Medulla oblongata (tissue), 1 donor: Measurements from ENCODE around the gene RNF5.
"Not testable (repeated sequence)": the region's sequence is repeated elsewhere in the genome, so short reads cannot be mapped to it uniquely, and the experiment has no call there.

Source experiments
- DNase-seq: peaks from one replicate; pipeline ENCODE4 v3.0.0-alpha.2; 2015; ENCODE audit errors: extremely low spot score

Gene RNF5

DNA sequence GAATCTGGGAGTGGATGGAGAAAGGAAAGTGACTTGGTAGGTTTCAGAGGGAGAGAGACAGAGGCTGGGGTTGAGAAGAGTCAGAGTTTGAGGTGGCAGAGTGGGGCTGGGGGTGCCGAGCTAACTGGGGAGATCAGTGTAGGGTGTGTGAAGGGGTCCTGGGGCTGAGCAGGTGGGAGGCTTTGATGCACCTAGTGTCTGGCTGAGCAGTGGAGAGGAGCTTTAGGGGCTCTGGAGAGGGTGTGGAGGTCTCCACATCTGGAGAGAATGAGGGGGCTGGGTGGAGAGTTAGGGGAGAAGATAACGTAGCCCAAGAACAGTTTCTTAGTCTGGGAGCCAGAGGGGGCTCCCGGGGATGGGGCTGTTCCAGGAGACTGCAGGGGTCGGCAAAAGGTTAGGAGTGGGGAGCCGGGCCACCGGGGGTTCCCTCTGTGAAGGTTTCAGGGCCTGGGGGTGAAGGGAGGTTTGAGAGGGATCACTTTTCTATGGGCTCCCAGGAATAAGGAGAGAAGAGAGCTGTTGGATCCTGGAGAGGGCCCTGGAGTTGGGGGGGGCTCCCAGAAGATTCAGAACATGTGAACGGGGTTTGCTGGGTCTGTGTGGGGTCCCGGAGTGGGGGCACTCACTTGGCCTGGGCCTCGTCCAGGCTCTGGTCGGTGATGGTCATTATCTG is 11.0 kb downstream of the RNF5 start:
- DNase-seq: no peak

DNA sequence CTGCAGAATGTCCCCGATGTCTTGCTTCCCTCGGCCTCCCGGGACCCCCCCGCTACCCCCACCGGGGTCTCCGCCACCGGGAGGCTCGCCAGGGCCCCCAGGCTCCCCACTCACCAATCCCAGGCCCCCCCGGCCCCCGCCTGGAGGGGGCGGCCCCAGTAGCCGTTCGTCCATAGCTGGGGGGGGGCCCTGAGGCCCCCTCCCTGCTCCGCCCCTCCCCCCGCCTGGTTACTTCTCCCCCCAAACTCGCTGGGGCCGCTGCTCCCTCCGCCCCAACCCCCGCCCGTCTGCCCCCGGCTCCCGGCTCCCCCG is 11.5 kb downstream of the RNF5 start:
- DNase-seq: no peak

DNA sequence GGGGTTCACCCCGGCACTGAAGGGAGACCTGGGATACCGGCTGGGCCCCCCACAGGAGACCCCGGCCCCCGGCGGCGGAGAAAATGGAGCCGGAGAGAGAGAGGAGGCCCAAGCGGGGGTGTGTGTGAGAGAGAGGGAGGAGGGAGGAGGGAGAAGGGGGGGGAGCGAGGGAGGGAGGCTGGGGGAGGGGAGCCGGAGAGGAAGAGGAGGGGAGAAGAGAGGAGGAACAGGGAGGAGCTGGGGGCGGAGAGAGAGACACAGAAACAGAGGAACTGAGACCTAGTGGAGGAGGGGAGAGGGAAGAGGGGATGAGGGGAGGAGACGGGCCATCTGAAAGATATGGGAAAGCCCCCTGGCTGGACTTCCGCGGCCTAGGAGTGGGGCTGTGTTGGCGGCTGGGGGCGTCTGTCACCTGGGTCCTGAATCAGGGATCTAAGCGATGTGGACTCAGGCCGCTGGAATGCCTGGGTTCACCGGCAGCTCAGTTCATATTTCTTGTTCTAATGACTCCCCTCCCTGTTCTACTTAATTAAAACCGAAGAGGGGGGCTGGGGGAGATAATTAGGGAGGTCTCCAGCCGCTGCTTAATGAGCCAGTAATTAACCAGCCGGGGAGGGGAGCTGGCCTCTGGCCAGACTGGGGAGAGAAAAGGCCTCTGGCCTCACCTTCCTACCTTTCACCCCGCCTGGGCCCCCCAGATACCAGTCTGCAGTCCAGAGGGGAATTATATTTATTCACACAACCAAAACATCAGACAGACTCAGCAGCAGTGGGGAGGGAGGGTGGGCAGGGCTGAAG is 12.0 kb downstream of the RNF5 start, which contains the start of gene PBX2:
Gene PBX2, minus strand, starts transcription at position 149 of the 798 bp plus-strand sequence. CDS start 287 bp downstream, outside the sequence.
- peak; percentile 96 for DNase-seq

DNA sequence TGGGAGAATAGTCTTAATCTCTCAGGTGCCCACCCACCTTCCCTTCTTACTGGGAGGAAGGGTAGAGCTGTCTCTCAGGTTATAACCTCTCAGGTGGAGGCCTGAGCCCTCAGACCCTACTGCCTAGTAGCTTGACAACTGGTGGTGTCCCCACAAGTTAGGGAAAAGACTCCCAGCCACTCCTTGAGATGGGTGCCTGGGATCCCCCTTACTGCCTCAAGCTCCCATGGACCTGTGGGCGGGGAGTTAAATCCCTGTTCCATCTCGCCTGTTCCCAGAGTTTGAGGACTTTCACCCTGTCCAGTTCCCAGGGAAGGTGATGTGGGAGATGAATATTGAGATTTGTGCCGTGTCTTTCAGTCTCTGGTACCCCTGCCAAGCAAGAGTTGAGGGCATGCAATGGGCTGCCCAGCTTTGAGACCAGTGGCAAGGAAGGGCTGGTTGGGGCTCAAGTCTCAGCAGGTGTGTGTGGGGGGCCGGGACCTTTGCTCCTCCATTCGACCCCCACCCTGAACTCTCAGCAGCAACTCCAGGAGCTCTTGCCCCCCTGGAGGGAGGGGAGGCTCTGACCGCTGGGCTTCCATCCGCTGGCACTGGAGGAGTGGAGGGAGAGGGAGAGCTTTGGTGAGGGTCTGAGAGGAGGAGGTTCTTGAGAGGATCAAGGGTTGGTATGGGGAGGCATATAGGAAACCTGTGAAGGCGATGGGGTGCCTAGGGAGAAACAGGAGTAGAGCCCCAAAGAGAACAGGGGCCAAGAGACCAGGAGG is 12.9 kb downstream of the RNF5 start:
- DNase-seq: no peak

DNA sequence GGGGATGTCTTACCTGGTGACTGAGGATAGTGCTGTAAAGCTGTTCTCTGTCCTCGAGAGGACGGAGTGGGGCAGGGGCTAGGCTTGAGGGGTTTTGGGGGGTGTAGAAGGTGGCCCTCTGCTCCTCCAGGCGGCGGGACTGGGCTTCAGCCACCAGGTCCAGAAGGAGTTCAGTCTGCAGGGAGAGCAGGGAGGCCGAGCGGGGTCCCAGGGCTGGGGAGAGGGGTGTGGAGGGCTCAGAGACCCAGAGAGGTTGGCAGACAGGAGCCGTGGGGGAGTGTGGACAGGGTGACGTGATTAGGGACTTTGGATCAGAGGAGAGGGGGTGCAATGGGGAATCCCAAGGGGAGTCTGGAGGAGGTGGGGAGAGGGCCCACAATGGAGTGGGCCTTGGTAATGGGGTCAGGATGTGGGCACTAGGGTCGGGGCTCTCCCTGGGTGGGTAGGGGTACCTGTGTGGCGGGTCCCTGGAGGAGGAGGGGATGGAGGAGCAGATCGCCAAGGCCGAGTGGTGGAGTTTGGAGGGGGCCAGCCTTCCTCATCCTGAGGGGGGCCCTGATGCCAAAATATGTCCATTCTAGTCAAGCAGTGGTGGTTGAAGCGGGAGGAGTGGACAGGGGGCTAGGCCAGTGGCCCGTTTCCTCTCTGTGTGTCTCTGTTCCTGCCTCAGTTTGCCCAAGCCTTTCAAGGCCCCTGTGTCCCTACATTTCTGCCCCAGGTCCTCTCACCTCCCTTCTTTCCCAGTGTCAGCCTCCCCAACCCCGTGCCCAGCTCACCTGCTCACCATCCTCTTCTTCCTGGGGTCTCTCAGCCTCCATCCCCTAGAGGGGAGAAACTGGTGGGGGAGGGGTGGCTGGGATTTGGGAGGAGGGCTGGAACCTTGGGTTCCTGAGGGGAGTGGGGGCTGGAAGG is 13.7 kb downstream of the RNF5 start:
- DNase-seq: no peak

DNA sequence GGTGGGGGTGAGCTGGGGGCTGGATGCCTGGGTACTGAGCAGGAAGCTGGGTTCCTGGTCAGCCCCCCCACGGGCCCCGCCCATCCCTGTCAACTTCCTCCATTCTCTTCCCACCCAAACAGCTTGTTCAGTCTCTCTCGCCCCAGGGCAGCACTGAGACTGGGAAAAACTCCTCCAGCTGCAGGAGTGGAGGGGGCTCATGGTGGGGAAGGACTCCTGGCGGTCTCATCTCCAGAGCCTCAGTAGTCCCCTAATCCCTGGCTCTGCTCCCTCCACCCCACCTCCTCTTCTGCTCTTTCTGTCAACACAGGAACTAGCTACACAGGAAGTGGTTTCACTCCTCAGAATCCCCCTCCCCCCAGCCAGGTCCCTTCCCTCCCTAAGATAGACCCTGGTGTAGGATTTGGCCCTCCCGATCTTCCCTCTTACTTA is 14.4 kb downstream of the RNF5 start, which contains the start of gene GPSM3:
Gene GPSM3, minus strand, starts transcription at position 36 of the 432 bp plus-strand sequence. CDS start 130 bp downstream, outside the sequence.
- peak; percentile 48 for DNase-seq

DNA sequence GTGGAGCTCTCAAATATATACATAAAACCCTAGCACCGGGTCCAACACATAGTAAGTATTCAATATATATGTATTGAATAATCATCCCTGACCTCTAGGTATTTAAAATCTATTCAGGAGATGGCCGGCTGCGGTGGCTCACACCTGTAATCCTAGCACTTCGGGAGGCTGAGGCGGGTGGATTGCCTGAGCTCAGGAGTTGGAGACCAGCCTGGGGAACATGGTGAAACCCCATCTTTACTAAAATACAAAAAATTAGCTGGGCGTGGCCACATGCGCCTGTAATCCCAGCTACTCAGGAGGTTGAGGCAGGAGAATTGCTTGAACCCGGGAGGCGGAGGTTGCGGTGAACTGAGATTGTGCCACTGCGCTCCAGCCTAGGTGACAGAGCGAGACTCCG is 14.9 kb downstream of the RNF5 start:
- not testable (repeated sequence) for DNase-seq

DNA sequence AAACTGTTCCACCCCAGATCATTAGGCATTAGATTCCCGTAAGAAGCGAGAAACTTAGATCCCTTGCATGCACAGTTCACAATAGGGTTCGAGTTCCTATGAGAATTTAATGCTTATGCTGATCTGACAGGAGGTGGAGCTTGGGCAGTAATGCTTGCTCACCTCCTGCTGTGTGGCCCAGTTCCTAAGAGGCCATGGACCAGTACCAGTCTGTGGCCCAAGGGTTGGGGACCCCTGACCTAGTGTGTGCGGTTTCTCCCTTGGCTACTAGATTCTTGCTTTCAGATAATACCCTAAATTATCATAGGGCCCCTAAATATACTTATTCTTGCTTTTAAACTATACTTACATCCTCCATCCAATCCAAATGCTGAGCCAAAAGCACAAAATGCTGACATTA is 16.2 kb downstream of the RNF5 start:
- no peak for DNase-seq

DNA sequence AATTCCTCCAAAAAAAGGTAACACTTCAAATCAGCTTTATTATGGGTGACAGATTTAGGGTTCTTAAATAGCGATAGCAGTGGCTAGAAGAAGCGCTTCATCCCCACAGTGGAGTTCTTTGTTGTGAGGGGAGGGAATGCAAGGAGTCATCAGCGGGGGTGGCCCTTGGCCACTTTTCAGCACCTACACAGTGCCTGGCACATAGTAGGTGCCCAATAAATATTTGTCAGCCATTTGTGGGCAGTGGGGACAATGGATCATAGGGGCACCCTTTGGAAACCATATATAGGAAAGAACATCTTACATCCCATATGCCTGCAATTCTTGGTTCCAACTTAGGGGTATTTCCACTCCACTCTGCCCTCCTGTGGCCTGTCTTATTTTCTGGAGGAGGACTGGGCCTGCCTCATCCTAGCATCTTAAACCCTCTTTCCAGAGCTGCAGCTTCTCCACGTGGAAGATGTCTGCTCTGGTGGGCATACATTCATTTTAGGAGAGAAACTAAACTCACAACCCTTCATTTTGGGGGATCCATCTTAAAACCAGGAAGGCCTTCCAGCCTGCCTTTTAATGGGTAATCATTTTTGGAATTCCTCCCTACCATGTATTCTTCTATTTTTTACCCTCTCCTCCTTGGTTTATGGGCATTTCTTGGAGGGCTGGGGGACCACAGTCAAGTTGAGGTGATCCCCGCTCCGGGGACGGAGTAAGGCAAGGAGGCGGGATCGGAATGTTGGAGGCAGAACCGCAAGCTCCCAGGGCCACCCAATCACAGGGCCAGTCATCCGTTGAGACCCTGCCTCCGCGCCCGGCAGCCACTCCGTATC is 16.8 kb downstream of the RNF5 start:
- peak; percentile 80 for DNase-seq

DNA sequence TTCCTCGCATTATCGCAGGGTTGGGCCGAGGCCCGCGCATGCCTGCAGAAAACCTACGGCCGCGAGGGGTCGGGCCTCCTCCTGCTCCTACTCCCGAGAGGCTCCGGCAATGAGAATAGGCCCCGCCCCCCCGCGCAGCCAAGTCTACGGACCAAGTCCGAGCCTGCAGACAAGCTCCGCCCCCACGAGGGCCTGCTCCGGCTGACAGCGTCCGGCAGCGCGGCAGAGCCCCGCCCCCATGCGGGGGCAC is 17.4 kb downstream of the RNF5 start:
- DNase-seq: peak; percentile 100

DNA sequence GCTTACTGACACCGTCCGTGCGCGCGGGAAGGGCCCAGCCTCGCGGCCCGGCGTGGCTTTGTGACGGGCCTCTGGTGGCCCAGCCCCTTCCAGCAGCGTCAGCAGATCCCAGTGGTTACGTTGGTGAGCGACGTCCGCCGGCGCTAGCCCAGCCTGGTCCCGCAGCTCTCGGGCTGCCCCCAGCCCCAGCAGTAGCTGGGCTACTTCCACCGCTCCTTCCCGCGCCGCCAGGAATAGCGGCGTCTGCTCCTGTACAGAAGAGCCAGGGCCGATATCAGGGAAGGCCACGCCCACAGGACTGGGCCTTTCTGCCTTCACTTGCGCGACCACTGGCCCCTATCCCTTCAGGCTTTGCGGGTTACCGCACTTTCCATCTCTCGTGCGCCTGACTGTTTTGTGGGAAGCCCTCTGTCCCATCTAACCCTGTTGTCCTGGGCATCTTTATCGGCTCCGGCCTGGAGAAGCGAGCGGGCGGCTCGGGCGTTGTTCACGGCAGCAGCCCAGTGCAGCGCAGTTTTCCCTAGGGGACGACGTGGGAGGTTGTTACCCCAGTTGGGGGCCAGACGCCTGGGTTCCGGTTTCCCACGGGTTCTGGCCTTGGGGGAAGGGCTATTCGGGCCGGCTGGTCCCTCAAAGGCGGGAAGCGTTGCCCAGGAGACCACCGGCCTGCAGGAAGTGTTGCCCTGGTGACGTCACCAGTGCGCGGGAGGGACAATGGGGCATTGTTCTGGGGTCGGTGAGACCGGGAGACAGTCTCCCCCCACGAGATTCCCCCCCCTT is 17.9 kb downstream of the RNF5 start:
- peak; percentile 97 for DNase-seq

DNA sequence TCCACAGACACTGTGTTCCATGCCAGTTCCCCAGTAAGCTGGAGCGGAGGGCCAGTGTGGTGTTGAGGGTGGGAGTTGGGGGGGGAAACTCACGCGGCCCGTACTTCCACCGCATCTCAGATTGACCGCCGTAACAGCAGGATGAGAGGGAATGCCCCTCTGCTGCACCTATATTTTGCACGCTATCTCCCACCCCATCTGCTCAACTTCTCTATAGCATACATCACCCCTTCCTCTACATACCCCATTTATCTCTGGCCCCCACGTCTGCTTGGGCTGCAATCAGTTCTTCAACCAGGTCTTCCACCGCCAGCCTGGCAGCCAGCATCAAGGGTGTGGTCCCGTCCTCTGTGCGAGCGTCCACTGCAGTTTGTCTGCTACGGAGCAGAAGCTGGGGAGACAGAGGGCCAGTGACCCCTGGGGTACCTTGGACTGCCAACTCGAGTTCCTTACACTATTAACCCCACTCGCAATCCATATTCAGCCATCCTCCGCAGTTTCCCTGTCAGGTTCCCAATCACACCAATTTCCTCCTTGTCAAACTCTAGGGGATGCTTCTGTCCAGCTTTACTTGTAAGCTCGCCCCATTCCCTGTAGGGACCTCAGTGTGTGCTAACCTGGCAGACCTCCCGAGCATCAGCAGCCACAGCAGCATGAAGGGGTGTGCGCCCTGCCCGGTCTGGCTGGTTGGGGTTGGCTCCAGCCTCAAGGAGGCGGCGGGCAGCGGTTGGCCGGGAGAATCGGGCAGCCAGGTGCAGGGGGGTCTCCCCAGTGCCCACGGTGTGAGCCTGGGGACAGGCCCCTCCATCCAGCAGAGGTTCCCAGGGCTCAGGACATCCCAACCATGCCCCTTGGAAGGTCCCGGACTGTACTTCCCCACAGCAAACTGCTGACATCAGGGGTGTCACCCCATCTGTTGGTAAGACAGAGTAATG is 18.7 kb downstream of the RNF5 start:
- DNase-seq: peak; percentile 54

DNA sequence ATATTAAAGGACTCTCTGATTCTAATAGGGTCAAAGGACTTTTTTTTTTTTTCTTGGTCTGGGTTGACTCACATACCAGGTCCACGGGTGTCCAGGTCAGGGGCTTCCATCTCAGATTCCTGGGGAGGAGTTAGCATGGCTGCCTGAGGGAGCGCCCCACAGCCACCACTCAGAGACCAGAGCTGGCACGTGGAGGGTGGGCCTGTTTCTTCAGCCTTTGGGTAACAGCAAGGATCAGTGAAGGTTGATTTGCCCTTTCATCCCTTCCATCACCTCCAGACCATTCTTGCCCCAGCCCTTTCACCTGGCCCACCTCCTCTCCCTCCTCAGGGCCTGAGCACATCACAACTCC is 20.1 kb downstream of the RNF5 start:
- no peak for DNase-seq

DNA sequence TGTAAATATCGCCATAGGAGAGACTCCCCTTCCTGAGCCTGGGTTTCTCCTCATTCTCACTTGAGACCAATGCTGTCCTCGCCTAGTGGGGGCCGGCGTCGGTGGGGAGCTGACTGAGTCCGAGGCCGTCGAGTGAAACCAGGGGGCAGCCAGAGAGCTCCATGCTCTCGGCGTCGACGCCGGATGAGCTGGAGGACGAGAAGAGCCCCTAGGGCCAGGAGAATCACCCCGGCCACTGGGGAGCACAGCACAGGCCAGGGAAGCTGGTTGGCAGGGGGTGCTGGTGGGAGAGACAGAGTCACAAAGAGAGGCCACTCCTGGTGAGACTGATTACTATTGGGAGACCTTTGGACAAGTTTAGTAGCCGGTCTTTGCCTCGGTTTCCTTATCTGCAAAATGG is 20.7 kb downstream of the RNF5 start:
- DNase-seq: no peak

DNA sequence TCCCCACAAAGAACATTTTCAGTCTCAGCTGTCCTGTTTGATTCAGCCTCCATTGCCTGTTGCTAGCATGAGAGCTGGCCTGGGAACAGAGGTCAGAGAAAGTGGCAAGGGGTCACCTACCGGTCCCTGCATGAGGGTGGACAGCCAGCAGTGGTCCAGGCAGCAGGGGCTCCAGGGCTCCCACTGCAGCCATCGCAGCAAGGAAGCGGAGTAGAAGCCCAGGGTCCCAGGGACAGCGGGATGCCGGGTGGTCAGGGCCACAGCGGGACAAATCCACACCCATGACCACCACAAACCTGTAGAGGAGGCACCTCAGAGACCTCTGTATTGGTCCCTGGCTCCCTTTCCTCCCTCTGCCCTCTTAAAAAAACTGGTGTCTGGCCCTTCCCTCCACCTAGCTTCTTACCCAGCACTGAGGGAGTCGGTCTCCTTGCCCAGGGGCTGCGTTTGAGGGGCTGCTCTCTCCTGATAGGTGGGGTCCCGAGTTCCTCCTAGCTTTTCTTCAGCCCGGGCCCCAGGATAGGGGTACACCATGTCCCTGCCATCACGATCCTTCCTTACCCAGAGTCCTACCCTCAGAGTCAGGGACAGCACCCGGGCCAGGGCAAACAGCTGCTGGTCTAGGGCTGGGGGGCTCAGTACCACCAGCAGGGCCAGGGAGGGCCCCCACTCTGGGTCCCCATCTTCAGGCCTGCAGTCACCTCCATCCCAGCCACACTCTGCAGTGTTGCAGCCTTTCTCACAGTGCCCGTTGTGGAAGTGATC is 22.7 kb downstream of the RNF5 start:
- DNase-seq: no peak

DNA sequence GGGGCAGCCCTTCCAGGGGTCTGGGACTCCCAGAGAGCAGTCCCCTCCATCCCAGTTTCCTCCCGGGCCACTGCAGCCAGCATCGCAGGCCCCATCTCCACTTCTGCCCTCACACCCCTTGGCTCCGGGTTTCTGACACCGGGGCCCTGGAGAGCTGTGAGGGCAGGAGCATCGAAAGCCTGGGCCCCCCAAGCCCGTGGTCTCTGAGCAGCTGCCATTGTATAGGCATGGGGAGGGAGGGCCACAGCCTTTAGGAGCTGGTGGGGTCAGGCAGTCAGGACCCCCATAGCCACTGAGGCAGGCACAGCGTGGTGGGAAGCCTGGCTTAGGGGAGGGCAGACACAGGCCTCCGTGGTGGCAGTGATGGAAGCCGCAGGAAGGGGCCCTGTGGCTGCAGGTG is 24.0 kb downstream of the RNF5 start:
- DNase-seq: no peak

DNA sequence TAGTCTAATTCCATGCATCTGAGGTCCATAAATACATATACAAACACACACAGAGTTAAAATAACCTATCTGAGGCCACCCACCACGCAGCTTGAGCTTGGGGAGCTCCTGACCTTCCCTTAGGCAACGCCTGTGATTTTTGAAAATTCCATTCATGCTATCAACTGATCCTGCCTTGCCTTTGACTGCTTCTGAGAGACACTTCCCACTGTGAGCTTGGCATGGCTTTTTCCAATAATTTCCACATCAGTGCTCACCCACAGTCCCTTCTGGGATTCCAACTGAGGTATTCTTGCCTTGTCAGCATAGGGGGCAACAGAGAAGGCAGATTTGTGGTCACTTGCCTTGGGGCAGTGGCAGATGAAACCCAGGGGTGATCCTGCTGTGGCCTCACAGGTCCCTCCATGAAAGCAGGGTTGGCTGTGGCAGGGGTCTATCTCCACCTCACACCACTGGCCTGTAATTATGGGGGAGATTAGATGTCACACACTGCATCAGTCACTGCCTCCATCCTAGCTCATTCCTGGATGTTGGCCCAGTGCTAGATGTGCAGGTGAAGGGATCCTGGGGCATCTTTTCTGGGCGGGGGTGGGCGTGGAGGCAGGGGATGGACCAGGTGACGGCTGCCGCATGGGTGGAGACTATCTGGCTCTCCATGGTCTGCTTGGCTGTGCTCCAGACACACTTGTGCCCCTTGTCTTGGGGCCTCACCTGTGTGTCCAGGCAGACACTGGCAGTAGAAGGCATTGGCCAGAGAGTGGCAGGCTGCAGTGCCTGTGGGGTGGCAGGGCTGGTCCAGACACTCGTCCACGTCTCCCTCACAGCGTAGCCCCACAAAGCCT is 25.4 kb downstream of the RNF5 start:
- DNase-seq: no peak
